Measurements from ENCODE around the gene RAMACL.

DNA sequence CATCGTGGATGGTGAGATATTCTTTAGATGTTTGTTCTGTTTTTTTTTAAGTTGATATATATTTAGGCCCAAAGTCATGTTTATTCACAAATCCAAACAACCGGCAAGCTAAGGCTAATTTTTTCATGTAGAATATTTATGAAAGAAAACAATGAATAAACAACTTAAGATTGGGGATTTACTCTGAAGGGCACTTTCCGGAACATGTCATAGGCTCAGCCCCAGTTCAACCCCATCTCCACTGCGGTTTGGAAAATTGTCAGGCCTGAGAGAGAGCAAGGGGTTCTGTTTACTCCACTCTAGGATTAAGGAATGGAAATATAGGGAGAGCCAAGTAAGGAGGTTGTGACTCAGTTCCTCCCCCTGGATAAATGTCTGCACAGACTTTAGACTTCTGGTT, 22.3 kb upstream of the RAMACL start:
- TF ChIP-seq, protein P1, sequence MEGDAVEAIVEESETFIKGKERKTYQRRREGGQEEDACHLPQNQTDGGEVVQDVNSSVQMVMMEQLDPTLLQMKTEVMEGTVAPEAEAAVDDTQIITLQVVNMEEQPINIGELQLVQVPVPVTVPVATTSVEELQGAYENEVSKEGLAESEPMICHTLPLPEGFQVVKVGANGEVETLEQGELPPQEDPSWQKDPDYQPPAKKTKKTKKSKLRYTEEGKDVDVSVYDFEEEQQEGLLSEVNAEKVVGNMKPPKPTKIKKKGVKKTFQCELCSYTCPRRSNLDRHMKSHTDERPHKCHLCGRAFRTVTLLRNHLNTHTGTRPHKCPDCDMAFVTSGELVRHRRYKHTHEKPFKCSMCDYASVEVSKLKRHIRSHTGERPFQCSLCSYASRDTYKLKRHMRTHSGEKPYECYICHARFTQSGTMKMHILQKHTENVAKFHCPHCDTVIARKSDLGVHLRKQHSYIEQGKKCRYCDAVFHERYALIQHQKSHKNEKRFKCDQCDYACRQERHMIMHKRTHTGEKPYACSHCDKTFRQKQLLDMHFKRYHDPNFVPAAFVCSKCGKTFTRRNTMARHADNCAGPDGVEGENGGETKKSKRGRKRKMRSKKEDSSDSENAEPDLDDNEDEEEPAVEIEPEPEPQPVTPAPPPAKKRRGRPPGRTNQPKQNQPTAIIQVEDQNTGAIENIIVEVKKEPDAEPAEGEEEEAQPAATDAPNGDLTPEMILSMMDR (IDR thresholded peaks at IDR 0.05; ENCODE audit: poor library complexity, severe bottlenecking): no peak
- TF ChIP-seq EP300 (conservative IDR thresholded peaks at IDR 0.05; ENCODE audit: poor library complexity, severe bottlenecking) (no peak), EZH2 (IDR thresholded peaks at IDR 0.05; ENCODE audit: borderline replicate concordance, insufficient read depth, low read length, poor library complexity, severe bottlenecking) (no peak), RAD21 (conservative IDR thresholded peaks at IDR 0.05) (no peak), POLR2AphosphoS5 (IDR thresholded peaks at IDR 0.05) (no peak), SMC3 (conservative IDR thresholded peaks at IDR 0.05; ENCODE audit: poor library complexity) (no peak), TAF1 (IDR thresholded peaks at IDR 0.05; ENCODE audit: low read depth) (no peak), MXI1 (conservative IDR thresholded peaks at IDR 0.05; ENCODE audit: poor library complexity, severe bottlenecking) (no peak)
- TF ChIP-seq, protein P2, sequence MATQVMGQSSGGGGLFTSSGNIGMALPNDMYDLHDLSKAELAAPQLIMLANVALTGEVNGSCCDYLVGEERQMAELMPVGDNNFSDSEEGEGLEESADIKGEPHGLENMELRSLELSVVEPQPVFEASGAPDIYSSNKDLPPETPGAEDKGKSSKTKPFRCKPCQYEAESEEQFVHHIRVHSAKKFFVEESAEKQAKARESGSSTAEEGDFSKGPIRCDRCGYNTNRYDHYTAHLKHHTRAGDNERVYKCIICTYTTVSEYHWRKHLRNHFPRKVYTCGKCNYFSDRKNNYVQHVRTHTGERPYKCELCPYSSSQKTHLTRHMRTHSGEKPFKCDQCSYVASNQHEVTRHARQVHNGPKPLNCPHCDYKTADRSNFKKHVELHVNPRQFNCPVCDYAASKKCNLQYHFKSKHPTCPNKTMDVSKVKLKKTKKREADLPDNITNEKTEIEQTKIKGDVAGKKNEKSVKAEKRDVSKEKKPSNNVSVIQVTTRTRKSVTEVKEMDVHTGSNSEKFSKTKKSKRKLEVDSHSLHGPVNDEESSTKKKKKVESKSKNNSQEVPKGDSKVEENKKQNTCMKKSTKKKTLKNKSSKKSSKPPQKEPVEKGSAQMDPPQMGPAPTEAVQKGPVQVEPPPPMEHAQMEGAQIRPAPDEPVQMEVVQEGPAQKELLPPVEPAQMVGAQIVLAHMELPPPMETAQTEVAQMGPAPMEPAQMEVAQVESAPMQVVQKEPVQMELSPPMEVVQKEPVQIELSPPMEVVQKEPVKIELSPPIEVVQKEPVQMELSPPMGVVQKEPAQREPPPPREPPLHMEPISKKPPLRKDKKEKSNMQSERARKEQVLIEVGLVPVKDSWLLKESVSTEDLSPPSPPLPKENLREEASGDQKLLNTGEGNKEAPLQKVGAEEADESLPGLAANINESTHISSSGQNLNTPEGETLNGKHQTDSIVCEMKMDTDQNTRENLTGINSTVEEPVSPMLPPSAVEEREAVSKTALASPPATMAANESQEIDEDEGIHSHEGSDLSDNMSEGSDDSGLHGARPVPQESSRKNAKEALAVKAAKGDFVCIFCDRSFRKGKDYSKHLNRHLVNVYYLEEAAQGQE (IDR thresholded peaks at IDR 0.05; ENCODE audit: borderline replicate concordance): no peak
